Sigmoid colon (tissue), 7 donors: Measurements from ENCODE around the gene C6orf120. TPM values are rescaled to one million over a fixed set of nuclear protein-coding genes. Genes with fewer than 3 reads are reported as not detected.

Experiments used
- DNase-seq: peaks from one replicate; pipeline ENCODE4 v3.0.0-alpha.2; 2019
- H3K27ac ChIP-seq, 4 donors: fragments of 200-600 bp; sonication (generic); one replicate each; pipeline ENCODE4 v1.5.1; 2016 to 2019; ENCODE audit warnings: mild to moderate bottlenecking in 1 of 4
- H3K27me3 ChIP-seq, 3 donors: fragments of 200-600 bp; sonication (generic); one replicate each; pipeline ENCODE4 v1.5.1; 2019; ENCODE audit warnings: mild to moderate bottlenecking in 1 of 3
- H3K36me3 ChIP-seq, 4 donors: fragments of 200-600 bp; sonication (generic); one replicate each; pipeline ENCODE4 v1.5.1; 2016 to 2019
- H3K4me1 ChIP-seq, 4 donors: fragments of 200-600 bp; sonication (generic); one replicate each; pipeline ENCODE4 v1.5.1; 2017 to 2019
- H3K4me3 ChIP-seq, 4 donors: fragments of 200-600 bp; sonication (generic); one replicate each; pipeline ENCODE4 v1.5.1; 2017 to 2019; ENCODE audit warnings: mild to moderate bottlenecking in 2 of 4, moderate library complexity in 1 of 4
- H3K9me3 ChIP-seq, 4 donors: fragments of 200-600 bp in 3 of 4; sonication (generic) in 3 of 4; one replicate each; pipeline versions ENCODE4 v1.5.1 to v1.6.1; 2013 to 2019
- CTCF ChIP-seq, 4 experiments: fragments of 450-650 bp in 3 of 4; fragments of 200-600 bp in 1 of 4; IDR thresholded peaks; one replicate each; pipeline ENCODE4 v1.5.1; 2016 to 2019; ENCODE audit warnings: antibody characterized with exemption in 4 of 4, mild to moderate bottlenecking in 3 of 4, moderate library complexity in 2 of 4
- EP300 ChIP-seq, 4 donors: sonication (generic); formaldehyde crosslinking; IDR thresholded peaks; one replicate each; pipeline ENCODE4 v1.6.1; 2017; ENCODE audit warnings: antibody characterized with exemption in 4 of 4
- POLR2A ChIP-seq, 2 donors: fragments of 450-650 bp; IDR thresholded peaks; one replicate each; pipeline ENCODE4 v1.6.1; 2016; ENCODE audit warnings: antibody characterized with exemption in 2 of 2, mild to moderate bottlenecking in 2 of 2, moderate library complexity in 2 of 2
- POLR2AphosphoS5 ChIP-seq, 4 donors: sonication (generic); formaldehyde crosslinking; IDR thresholded peaks; one replicate each; pipeline ENCODE4 v1.6.1; 2017; ENCODE audit warnings: antibody characterized with exemption in 4 of 4
- WGBS, 2 donors: extraction: QIAGEN DNeasy Blood & Tissue Kit; methylation state at CpG; one replicate each; pipeline ENCODE4 v1.1.7; 2013; 5-methylcytosine and 5-hydroxymethylcytosine counted together
- intact Hi-C: fragments of 100-400 bp; cut with DNase I; formaldehyde crosslinking; loops from one replicate; pipeline ENCODE4 v1.15.1; 2023
- polyA plus RNA-seq, 3 donors: library from polyadenylated mRNA; stranded (reverse); fragments of 200-250 nt; gene quantifications; one replicate each; pipeline ENCODE4 v1.2.3, GENCODE V29; 2013
- total RNA-seq, 4 donors: library from RNA; depleted of rRNA; stranded (reverse); fragments of >200 nt; gene quantifications; one replicate each; pipeline ENCODE4 v1.1.0, GENCODE V29; 2016
- donor health status: healthy with polysubstance abuse.
- donor health status: Bipolar disorder and iron deficiency.
- donor health status: healthy.

C6orf120 gene
- total and polyA plus RNA-seq, 7 donors: 10.2 to 33.6 (median 22.7) TPM

- H3K27me3 ChIP-seq: no peaks in the 10 kb centered on the region
- no peaks in the 10 kb centered on the region for H3K9me3 ChIP-seq
- DNase-seq: no peak
- H3K27ac ChIP-seq: no peak overlapping the region
- no peaks in the 10 kb centered on the region for H3K36me3 ChIP-seq
- peaks cover 0 to 13% (median 10%) of the 10 kb centered on the region in 4 donors for H3K4me1 ChIP-seq
- H3K4me3 ChIP-seq: no peak overlapping the region
- TF ChIP-seq CTCF (IDR thresholded peaks at IDR 0.05) (no peak), EP300 (IDR thresholded peaks at IDR 0.05) (no peak), POLR2A (IDR thresholded peaks at IDR 0.05) (no peak), POLR2AphosphoS5 (IDR thresholded peaks at IDR 0.05) (no peak)
- intact Hi-C loops: no loop called here
- 90 to 95% methylated on average over 1 of the region's 1 CpG for WGBS, 2 donors
Observed at GRCh38 chr6:169746556-169746955, 44.6 kb downstream of the C6orf120 start.

GRCh38 chr6:169751242-169752073 is 49.5 kb downstream of the C6orf120 start, which contains the start of the genes DYNLT2 and ERMARD:
DYNLT2 (minus strand) TSS chr6:169751572; CDS start chr6:169751458, 114 bp downstream.
ERMARD (plus strand) TSS chr6:169751622; CDS start chr6:169751658, 36 bp downstream.
- H3K27me3 ChIP-seq: no peaks in the 10 kb centered on the region
- peak; percentile 96 for DNase-seq
- peaks cover 0 to 26% (median 19%) of the 10 kb centered on the region in 4 donors for H3K4me1 ChIP-seq
- peak within 1 kb of the TSS; percentile 96 to 97 (median 97) for H3K27ac ChIP-seq
- H3K36me3 ChIP-seq: peaks cover 0 to under 1% (median 0%) of the 10 kb centered on the region in 4 donors
- H3K9me3 ChIP-seq: no peaks in the 10 kb centered on the region
- H3K4me3 ChIP-seq: peak within 1 kb of the TSS; percentile 67 to 89 (median 82)
- 0% methylated on average over 90 of the region's 90 CpGs for WGBS, 2 donors
- intact Hi-C loops: loop anchor here (1.0 to 2.0 kb wide), 3 partner anchors 28 to 802 kb away; partner anchors contain the start of genes C6orf120, PSMB1 and WDR27
- peak; percentile 88 to 97 (median 94) for TF ChIP-seq POLR2AphosphoS5 (IDR thresholded peaks at IDR 0.05)
- peak in 3 of 4 experiments; percentile 18 to 31 (median 20) for TF ChIP-seq CTCF (IDR thresholded peaks at IDR 0.05)
- peak in 2 of 4 donors; percentile 10 to 31 for TF ChIP-seq EP300 (IDR thresholded peaks at IDR 0.05)
- peak; percentile 83 to 88 for TF ChIP-seq POLR2A (IDR thresholded peaks at IDR 0.05)

GRCh38 chr6:169752074-169752623 is 50.2 kb downstream of the C6orf120 start:
- H3K9me3 ChIP-seq: no peaks in the 10 kb centered on the region
- WGBS, 2 donors: 2 to 8% methylated on average over 19 of the region's 19 CpGs

More at GRCh38 chr6:169752074-169752623, 50.2 kb downstream of the C6orf120 start:
- TF ChIP-seq EP300 (IDR thresholded peaks at IDR 0.05) (no peak), CTCF (IDR thresholded peaks at IDR 0.05) (no peak), POLR2A (IDR thresholded peaks at IDR 0.05) (no peak), POLR2AphosphoS5 (IDR thresholded peaks at IDR 0.05) (no peak)
- Histone ChIP-seq H3K27me3 (no peaks in the 10 kb centered on the region), H3K4me1 (peaks cover 0 to 26% (median 19%) of the 10 kb centered on the region in 4 donors), H3K36me3 (peaks cover 0 to 7% (median 0%) of the 10 kb centered on the region in 4 donors), H3K27ac (peak overlapping the region; percentile 96 to 97 (median 97)), H3K4me3 (peak overlapping the region; percentile 67 to 89 (median 82))
- no peak for DNase-seq
- intact Hi-C loops: no loop called here

Other genes with a start within 250 kb of the C6orf120 start
- gene WDR27, start 97 bp upstream of the C6orf120 start, total RNA-seq: 10 to 100 TPM; 20.0 to 46.0 (median 24.6) TPM
- gene WDR27, start 97 bp upstream of the C6orf120 start, polyA plus RNA-seq: 10 to 100 TPM in 1 of 3 donors, 1 to 10 TPM in 2; 1.2 to 18.1 (median 1.6) TPM
- gene PHF10, start 22.4 kb downstream of the C6orf120 start, total RNA-seq: 10 to 100 TPM; 64.8 to 76.3 (median 72.0) TPM
- 10 to 100 TPM; 19.4 to 41.0 (median 27.6) TPM for gene PHF10, start 22.4 kb downstream of the C6orf120 start, polyA plus RNA-seq
- 1 to 10 TPM; 1.4 to 2.2 (median 2.1) TPM for gene DYNLT2, start 49.4 kb downstream of the C6orf120 start, total RNA-seq
- 1 to 10 TPM in 1 of 3 donors, under 1 TPM in 2; 0.46 to 1.9 (median 0.60) TPM for gene DYNLT2, start 49.4 kb downstream of the C6orf120 start, polyA plus RNA-seq
- 10 to 100 TPM; 14.8 to 32.4 (median 19.1) TPM for gene ERMARD, start 49.5 kb downstream of the C6orf120 start, total RNA-seq
- 10 to 100 TPM in 2 of 3 donors, 1 to 10 TPM in 1; 9.0 to 19.2 (median 12.6) TPM for gene ERMARD, start 49.5 kb downstream of the C6orf120 start, polyA plus RNA-seq